Left forelimb (tissue), 1 donor: ENCODE data around the gene CLEC18A.
"Not testable (repeated sequence)": the region's sequence is repeated elsewhere in the genome, so short reads cannot be mapped to it uniquely, and the experiment has no call there.

Experiments
- DNase-seq: peaks from one replicate; pipeline ENCODE4 v3.0.0-alpha.2; 2018; ENCODE audit warnings: low spot score

The CLEC18A gene

DNA sequence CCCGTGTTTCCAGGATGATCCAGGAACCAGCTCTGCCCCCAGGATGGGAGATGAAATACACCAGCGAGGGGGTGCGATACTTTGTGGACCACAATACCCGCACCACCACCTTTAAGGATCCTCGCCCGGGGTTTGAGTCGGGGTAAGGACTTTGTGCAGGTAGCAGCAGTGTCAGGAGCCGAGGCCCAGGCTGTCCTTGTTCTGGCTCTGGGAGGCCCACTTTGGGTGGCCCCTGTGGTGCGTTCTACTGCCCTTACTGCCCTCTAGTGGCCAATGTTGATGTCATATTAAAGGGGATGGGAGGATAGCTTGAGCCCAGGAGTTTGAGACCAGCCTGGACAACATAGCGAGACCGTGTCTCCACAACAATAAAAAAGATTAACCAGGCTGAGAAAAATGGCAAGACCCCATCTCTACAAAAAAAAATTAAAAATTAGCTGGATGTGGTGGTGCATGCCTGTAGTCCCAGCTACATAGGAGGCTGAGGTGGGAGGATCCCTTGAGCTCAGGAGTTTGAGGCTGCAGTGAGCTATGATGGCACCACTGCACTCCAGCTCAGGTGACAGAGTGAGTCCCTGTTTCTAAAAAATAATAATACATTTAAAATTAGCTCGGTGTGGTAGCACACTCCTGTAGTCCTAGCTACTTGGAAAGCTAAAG, 20.9 kb upstream of the CLEC18A start:
- DNase-seq = no peak

DNA sequence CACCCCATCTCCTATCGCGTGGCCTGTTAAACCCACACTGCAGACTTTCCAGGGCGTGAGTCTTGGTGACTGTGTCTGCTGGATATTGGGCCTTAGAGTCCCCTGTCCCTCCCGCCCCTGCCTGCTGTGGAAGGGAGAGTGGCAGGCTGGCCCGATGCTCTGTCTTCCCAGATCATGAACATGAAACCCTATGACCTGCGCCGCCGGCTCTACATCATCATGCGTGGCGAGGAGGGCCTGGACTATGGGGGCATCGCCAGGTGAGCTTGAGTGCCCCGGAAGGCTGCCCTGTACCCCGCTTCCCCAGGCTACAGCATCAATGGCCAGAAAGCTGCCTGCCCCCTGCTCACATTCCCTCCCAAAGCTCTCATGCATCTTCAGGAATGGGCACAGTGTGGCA, 19.5 kb upstream of the CLEC18A start:
- DNase-seq = no peak

DNA sequence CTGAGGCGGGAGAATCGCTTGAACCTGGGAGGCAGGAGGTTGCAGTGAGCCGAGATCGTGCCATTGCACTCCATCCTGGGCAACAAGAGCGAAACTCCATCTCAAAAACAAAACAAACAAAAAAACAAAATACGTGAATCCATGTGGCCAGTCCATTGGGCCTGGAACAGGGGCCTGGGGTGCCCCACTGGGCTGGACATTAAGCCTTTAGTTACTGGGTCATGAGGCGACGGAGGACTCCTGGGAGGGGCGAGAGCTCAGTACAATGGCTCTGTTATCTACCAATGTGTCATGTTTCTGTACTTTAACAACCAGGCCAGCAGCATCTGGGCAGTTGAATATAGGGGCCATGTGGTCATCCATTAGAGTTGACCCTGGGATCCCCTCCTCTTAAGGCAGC, 18.9 kb upstream of the CLEC18A start:
- DNase-seq = no peak

DNA sequence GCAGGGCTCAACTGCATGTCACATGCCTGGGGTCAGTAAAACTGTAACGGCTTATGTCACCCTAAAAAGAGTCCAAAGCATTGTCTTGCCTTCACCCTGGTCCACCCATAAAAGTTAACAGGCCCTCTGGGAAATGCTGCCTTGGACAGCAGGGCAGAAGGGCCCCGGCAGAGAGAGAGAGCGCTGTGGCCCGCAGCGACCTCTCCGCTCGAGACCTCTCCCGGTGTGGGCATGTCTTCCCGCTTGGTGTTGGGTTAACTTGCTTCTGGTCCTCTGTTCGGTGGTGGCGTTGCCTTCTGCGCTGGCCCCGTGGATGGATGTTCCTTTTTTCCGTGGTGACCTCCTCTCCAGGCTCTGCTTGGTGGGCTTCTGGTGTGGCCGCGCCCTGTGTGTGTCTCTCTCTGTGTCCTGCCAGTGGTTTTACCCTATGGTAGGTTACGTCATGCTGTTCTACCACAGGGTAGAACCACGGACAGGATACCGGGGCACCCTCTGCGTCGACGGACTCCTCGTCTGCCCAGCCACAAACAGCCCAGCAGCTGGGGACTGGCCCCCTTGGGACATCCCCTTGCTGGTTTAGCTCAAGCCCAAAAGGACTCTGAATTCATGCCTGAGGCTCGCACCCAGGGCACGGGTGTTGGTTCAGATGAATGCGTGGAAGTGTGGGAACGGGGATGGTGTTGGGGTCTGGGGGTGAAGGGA, 18.3 kb upstream of the CLEC18A start:
- DNase-seq = no peak

DNA sequence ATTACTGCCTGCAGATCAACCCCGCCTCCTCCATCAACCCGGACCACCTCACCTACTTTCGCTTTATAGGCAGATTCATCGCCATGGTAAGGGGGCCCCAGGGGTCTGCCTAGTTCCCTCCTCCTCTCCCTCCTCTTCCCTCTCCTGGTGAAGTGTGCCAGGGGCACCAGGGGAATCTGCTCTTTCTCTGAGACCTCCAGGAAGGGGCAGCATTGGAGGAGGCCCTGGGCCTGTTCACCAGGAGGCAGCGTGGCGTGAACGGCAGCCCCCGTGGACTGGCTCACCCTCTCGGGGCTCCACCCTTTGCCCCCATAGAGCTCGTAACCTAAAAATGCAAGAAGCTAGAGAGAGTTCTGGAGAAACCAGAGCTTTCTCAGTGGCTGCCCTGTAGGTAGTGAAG, 17.1 kb upstream of the CLEC18A start:
- DNase-seq = no peak

DNA sequence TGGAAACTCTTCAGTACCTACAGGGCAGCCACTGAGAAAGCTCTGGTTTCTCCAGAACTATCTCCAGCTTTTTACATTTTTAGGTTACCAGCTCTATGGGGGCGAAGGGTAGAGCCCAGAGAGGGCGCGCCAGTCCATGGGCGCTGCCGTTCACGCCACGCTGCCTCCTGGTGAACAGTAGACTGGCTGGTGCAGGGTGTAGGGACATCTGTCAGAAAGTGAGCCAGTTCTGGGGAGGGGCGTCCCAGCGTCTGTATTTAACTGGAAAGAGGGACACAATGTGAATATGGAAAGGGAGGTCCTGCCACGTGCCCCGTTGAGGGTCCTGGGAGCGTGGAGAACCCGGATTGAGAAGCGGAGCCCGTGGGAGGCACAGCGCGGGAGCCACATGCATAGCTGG, 16.4 kb upstream of the CLEC18A start:
- no peak for DNase-seq

DNA sequence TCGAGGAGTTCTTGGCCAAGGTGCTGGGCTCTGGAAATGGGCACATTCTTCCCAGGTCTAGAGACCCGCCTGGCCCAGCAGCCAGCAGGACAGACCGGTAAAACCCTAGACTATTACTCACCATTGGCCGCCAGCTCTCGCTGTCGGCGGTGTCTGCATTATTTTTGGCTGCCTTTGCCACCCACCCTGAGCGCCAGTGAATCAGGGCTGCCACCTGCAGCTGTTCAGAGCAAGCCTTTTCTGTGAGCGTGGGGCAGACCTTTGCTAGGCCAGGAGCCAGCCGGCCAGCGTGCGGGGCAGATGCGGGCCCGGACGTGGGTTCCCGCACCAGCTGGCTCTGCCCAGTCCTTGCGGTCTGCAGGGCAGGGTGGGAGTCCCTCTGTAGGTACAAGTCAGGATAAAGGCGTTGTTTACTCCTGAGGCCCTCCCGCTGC, 15.8 kb upstream of the CLEC18A start:
- no peak for DNase-seq

DNA sequence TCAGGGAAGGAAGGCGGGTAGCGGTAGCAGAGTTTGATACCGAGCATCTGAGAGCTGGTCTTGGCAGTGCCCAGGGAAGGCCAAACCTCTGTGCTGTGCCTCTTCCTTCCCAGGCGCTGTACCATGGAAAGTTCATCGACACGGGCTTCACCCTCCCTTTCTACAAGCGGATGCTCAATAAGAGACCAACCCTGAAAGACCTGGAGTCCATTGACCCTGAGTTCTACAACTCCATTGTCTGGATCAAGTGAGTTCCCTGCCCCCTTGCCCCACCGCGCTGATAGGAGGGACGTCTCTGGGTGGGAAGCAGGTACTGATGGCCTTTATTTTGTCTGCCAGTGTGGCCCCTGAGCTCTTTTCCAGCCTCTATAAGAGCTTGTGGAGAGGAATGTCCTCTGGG, 15.4 kb upstream of the CLEC18A start:
- no peak for DNase-seq

DNA sequence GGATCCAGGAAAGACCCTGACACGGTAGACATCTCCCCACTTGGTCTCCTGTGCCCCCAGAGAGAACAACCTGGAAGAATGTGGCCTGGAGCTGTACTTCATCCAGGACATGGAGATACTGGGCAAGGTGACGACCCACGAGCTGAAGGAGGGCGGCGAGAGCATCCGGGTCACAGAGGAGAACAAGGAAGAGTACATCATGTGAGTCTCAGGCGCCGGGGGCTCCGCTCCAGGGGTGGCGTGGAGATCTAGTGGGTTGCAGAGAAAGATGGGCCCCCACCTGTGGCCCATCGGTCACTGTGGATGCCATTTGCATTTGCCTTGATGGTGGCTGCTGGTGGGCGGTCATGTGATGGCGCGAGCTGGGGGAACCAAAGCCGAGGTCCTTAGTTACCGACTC, 14.9 kb upstream of the CLEC18A start:
- no peak for DNase-seq

DNA sequence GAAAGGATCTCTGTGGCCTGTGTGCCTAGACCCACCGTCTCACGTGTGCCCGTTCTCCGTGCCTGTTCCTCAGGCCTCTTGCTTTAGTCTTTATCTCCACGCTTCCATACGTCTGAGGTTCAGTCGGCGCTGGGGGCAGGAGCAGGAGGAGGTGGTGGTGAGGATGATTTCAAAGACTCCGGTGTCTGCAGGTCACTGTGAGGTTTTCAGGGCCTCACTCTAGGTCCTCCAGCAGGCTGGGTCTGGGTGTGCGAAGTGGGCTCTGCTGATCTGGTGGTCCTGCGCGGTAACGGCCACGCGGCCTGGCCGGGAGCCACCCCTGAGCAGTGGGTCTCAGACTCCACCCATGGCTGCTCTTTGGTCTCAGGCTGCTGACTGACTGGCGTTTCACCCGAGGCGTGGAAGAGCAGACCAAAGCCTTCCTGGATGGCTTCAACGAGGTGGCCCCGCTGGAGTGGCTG, 14.4 kb upstream of the CLEC18A start:
- no peak for DNase-seq

DNA sequence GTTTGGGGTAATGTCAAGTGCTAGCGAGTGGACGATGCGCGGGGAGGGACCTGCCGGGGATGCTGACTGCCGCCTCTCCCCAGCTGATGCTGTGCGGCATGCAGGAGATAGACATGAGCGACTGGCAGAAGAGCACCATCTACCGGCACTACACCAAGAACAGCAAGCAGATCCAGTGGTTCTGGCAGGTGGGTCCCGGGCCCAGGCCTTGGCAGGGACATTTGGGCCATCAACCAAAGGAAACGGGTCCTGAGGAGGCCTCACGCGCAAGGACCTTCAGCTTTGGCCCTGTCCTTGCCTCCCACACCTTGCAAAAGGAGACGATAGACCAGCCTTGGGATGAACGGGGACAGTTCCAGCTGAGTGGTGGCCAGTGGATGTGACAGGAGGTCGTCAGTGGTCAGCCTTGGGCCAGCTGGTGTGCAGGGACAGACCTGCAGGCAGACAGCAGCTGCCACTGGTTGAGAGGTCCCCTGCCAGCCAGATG, 13.6 kb upstream of the CLEC18A start:
- no peak for DNase-seq

DNA sequence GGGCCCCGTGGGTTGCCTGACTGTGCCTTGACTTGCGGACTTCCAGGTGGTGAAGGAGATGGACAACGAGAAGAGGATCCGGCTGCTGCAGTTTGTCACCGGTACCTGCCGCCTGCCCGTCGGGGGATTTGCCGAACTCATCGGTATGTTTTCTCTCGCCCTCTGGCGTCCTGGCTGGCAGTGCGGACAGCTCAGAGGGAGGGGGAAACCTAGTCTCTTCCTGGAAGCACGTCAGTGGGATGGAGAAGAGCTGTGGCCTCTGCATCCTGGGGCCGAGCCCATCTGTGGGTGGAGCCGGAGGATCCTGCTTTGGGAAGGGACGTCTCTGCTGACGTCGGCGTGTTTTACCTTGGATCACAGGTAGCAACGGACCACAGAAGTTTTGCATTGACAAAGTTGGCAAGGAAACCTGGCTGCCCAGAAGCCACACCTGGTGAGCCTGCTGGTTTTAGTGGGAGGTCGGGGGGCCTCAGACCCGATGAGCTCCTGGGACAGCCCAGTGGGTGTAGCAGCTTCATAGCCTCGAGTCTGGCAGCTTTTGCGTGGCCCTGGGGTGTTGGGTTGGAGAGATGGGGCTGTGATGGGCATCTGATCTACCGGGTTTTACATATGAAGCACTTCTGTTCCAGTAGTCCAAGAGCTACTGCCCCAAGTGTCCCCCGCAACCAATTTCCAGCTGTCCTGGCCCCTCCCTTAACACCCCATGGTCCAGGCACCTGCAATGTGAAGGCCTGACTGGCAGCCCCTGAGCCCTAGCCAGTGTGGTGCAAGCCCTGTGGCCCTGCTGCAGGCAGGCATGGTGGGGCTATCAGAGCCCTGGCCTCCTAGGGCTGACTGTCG, 11.9 kb upstream of the CLEC18A start:
- no peak for DNase-seq

DNA sequence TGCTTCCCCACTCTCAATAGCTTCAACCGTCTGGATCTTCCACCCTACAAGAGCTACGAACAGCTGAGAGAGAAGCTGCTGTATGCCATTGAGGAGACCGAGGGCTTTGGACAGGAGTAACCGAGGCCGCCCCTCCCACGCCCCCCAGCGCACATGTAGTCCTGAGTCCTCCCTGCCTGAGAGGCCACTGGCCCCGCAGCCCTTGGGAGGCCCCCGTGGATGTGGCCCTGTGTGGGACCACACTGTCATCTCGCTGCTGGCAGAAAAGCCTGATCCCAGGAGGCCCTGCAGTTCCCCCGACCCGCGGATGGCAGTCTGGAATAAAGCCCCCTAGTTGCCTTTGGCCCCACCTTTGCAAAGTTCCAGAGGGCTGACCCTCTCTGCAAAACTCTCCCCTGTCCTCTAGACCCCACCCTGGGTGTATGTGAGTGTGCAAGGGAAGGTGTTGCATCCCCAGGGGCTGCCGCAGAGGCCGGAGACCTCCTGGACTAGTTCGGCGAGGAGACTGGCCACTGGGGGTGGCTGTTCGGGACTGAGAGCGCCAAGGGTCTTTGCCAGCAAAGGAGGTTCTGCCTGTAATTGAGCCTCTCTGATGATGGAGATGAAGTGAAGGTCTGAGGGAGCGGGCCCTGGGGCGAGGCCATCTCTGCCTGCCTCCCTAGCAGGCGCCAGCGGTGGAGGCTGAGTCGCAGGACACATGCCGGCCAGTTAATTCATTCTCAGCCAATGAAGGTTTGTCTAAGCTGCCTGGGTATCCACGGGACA, 11.1 kb upstream of the CLEC18A start:
- DNase-seq = no peak

DNA sequence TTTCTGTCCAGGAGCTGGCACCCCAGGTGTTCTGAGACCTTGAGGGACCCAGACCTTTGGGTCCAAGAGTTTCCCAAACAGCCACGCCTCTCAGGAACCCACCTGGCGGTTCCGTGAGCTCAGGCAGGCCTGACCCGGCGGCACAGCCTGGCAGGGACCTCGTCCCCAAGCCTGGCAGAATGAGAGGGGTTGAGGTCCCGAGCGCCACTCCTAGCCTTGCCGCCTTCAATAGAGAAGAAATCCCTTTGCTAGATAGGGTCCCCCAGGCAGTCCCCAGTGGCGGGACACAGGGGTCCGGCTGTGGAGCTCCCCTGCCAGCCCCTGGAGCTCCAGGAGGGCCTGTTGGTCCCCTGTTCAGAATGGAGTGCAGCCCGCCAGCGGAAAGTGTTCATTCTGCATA, 10.5 kb upstream of the CLEC18A start:
- DNase-seq = no peak

DNA sequence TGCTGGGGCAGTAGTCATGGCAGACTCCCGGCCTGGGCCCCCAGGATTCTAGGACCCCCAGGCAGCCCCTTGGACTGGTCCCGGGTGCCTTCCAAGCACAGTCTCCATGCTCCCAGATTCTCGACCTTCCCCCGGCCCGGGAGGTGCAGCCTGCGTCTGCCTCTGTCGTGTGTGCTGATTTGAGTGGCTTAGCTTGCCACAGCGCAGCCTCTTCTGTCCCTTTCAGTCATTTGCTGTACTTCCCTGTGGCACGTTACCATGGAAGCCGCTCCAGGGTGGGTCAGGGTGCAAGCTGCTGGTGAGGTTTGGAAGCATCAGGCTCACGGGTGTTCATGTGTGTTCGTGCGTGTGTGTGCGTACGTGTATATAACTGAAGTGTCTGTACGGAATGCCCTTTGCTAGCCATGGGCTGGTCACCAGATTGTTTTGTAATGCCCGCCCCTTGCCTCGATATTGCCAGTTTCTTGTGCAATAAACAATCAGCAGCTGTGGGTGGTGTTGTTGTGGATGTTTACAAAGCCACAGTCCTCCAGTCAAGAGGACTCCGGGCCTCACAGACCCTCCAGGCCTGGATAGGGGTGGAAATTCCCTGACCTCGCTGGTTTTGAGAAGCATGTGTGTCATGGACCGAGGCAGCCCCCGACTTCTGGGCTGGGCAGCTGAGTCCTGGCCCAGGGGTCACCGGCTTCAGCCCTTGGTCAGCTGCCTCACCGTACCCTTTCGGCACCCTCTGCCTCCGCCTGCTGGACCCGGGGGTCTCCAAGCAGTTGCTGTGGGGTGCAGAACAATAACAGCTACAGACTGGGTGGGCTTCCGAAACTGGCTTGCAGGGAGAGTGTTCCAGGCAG, 9.7 kb upstream of the CLEC18A start:
- DNase-seq = no peak

DNA sequence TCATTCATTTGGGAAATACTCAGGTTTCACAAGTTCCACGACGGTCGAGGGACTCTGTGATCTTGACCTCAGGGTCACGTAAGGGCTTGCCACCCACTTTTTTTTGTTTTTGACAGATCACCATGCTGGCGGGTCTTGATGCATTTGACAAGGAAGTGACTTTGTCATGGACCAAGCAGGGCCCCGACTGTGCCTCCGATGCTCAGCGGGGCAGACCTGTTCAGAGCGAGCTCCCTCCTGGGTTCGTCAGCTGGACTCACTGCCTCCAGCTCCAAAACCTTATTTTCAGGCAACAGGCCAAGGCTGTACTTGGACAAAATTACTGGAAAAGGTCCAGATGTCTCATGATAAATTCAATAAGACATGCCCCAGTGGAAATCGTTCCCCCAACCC, 9.0 kb upstream of the CLEC18A start:
- no peak for DNase-seq

DNA sequence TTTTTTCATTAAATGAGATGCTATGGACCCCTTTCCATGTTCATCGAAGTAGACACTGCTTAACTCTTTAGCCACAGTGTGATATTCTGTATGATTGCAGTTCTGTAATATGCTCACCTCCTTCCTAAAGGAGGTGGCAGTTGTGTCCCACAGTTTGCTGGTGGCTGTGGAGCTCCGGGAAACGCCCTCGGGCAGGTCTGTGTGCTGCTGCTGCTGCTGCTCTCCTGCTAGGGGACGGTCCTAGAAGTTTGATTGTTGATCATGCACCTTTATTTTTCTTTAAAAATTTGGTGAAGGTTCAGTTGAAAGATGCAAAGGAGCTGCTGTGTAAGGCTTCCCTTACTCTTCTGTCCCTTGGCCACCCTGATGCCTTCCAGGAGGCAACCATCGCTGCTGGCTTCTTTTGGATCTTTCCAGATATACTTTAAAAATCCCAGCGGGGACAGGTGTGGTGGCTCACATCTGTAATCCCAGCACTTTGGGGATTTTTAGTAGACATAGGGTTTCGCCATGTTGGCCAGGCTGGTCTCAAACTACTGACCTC, 8.4 kb upstream of the CLEC18A start:
- DNase-seq = no peak

DNA sequence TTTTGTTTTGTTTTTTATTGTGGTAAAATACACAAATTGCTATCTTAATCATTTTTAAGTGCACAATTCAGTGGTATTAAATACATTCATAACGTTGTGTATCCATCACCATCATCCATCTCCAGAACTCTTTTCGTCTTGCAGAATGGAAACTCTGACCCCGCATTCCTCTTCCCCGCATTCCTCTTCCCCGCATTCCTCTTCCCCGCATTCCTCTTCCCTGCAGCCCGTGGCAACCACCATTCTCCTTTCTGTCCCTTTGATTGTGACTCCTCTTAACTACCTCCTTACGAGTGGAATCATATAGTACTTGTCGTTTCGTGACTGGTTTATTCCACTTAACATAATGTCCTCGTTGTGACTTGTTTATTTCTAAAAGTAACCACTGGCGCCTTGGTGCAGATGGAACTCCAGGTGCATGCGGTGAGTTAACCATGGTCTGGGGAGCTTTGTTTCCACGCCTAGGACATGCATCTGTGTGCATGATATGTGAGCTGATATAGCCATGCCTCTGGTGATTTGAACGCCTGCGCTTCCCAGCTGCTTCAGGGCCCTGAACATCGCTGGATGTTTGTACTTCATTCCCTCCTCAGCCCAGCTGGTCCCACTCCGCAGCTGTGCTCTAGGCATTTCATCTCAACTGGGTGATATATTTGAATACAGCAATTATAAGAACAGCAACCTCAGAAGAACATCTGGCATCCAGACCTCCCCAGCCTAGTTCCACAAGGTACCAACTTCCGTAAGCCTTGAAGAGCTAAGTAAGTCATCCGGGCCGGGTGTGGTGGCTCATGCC, 7.7 kb upstream of the CLEC18A start:
- DNase-seq = not testable (repeated sequence)

DNA sequence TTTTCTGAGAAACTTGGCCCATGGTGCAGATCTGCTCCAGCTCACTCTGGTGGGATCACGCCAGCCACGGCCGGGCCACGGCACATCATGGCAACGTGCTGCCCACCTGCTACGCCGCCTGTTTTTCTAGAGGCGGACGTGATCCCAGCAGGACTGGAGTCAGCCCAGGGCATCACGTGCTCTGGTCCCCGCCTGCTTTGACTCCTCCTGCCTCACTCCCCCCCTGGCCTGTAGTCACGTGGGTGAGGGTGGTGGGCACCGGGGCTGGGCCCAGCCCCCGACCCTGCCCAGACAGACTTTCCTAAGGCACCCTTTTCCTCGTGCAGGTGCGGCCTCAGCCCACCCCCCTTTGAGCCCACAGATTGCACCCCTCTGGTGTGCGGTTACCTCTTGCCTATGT, 723 bp upstream of the CLEC18A start:
- DNase-seq = not testable (repeated sequence)

DNA sequence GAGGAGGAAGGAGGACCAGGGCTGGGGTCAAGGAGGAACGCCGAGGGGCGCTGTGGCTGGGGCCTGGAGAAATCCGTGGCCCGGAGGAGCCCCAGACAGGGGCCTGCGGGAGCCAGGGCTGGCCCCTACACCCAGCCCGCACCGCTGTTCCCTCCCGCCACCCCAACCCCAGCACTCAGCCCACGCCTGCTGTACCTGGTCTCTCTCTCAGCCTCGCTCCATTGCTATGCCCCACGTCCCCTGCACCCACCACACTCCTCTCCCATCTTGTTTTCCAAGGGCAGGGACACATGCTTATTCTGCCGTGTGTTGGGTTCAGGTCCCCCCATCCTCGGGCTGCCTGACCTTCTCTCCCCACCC, 518 bp downstream of the CLEC18A start:
- not testable (repeated sequence) for DNase-seq
